Smooth muscle cell (in vitro differentiated cells): ENCODE results near the gene UNC5C. TPM values are rescaled to one million over a fixed set of nuclear protein-coding genes. Genes with fewer than 3 reads are reported as not detected.

Experiments used
- DNase-seq: peaks from one replicate; lab custom pipeline; 2025; ENCODE audit not compliant: unreplicated experiment; lab: John Stamatoyannopoulos, UW
- H2AFZ ChIP-seq: fragments of 200-600 bp; sonication (generic); 2 replicates; pipeline ENCODE4 v1.6.0; 2016; ENCODE audit warnings: antibody characterized with exemption, low read depth, mild to moderate bottlenecking
- H3F3A ChIP-seq: fragments of 200-600 bp; sonication (generic); 2 replicates; pipeline ENCODE4 v1.6.0; 2017; ENCODE audit warnings: antibody characterized with exemption, low read depth
- H3K27ac ChIP-seq: fragments of 200-600 bp; sonication (generic); 2 replicates; pipeline ENCODE4 v1.5.1; 2016; ENCODE audit warnings: low read depth, mild to moderate bottlenecking
- H3K27me3 ChIP-seq: fragments of 200-600 bp; sonication (generic); 2 replicates; pipeline ENCODE4 v1.6.1; 2016; ENCODE audit warnings: low read depth, mild to moderate bottlenecking
- H3K36me3 ChIP-seq: fragments of 200-600 bp; sonication (generic); 2 replicates; pipeline ENCODE4 v1.5.1; 2016; ENCODE audit warnings: low read depth
- H3K4me1 ChIP-seq: fragments of 200-600 bp; sonication (generic); 2 replicates; pipeline ENCODE4 v1.5.1; 2016; ENCODE audit warnings: low read depth
- H3K4me2 ChIP-seq: fragments of 200-600 bp; sonication (generic); 2 replicates; pipeline ENCODE4 v1.6.0; 2016; ENCODE audit warnings: mild to moderate bottlenecking
- H3K4me3 ChIP-seq: fragments of 200-600 bp; sonication (generic); 2 replicates; pipeline ENCODE4 v1.5.1; 2016; ENCODE audit warnings: mild to moderate bottlenecking
- H3K79me2 ChIP-seq: fragments of 200-600 bp; sonication (generic); 2 replicates; pipeline ENCODE4 v1.6.0; 2016; ENCODE audit warnings: low read depth, mild to moderate bottlenecking
- H3K9ac ChIP-seq: fragments of 200-600 bp; sonication (generic); 2 replicates; pipeline ENCODE4 v1.6.0; 2016; ENCODE audit warnings: low read depth
- H3K9me3 ChIP-seq: fragments of 200-600 bp; sonication (generic); replicated peaks from 2 replicates; pipeline ENCODE4 v1.5.1; 2016; ENCODE audit warnings: low read depth
- H4K20me1 ChIP-seq: fragments of 200-600 bp; sonication (generic); 2 replicates; pipeline ENCODE4 v1.6.0; 2016; ENCODE audit warnings: low read depth
- CTCF ChIP-seq: fragments of 200-600 bp; sonication (generic); IDR thresholded peaks from 2 replicates; pipeline ENCODE4 v1.5.1; 2017; ENCODE audit warnings: borderline replicate concordance, mild to moderate bottlenecking, antibody characterized with exemption; ENCODE audit not compliant: insufficient read depth, poor library complexity, severe bottlenecking
- WGBS: methylation state at CpG from one replicate; pipeline ENCODE4 v1.1.7; 2016; ENCODE audit warnings: low lambda C conversion rate; 5-methylcytosine and 5-hydroxymethylcytosine counted together
- polyA plus RNA-seq: library from polyadenylated mRNA; unstranded; fragments of >200 nt; fragmentation: Nextera tagmentation; extraction: Ambion mirVana; gene quantifications from 2 replicates; pipeline ENCODE4 v1.2.1, GENCODE V29; 2016
- total RNA-seq: library from RNA; depleted of rRNA; stranded (reverse); fragments of >200 nt; gene quantifications from 2 replicates; pipeline ENCODE4 v1.2.3, GENCODE V29; 2014

The UNC5C gene
- total and polyA plus RNA-seq, 2 experiments from 2014 or later: 2.0 to 15.6 TPM

GRCh38 chr4:95265814-95266740 is 282.7 kb downstream of the UNC5C start:
- Histone ChIP-seq H3K9me3 (no peaks in the 10 kb centered on the region), H3K36me3 (no peaks in the 10 kb centered on the region), H3K4me3 (no peak overlapping the region), H3K79me2 (no peaks in the 10 kb centered on the region), H3K4me1 (peaks cover 7% of the 10 kb centered on the region), H3K27me3 (no peaks in the 10 kb centered on the region), H3F3A (no peaks in the 10 kb centered on the region), H3K4me2 (peak overlapping the region; percentile 72), H3K9ac (peak overlapping the region; percentile 64), H2AFZ (no peak overlapping the region), H3K27ac (peak overlapping the region; percentile 85), H4K20me1 (no peaks in the 10 kb centered on the region)
- no peak for TF ChIP-seq CTCF
- no peak for DNase-seq
- 72% methylated on average over 5 of the region's 5 CpGs for WGBS

GRCh38 chr4:95264843-95265242 is 283.9 kb downstream of the UNC5C start:
- Histone ChIP-seq H3K9ac (no peak overlapping the region), H3K4me3 (no peak overlapping the region), H3K4me1 (peaks cover 7% of the 10 kb centered on the region), H3K4me2 (no peak overlapping the region), H3K27ac (no peak overlapping the region), H3K79me2 (no peaks in the 10 kb centered on the region), H3K9me3 (no peaks in the 10 kb centered on the region), H3K27me3 (no peaks in the 10 kb centered on the region), H3F3A (no peaks in the 10 kb centered on the region), H2AFZ (no peak overlapping the region), H4K20me1 (no peaks in the 10 kb centered on the region), H3K36me3 (no peaks in the 10 kb centered on the region)
- no peak for TF ChIP-seq CTCF
- WGBS: 100% methylated on average over 2 of the region's 2 CpGs
- DNase-seq: no peak

- TF ChIP-seq CTCF: no peak
- Histone ChIP-seq H3K36me3 (no peaks in the 10 kb centered on the region), H3F3A (no peaks in the 10 kb centered on the region), H3K4me1 (peaks cover 7% of the 10 kb centered on the region), H2AFZ (no peak overlapping the region), H3K79me2 (no peaks in the 10 kb centered on the region), H3K9ac (no peak overlapping the region), H3K4me2 (no peak overlapping the region), H3K27me3 (no peaks in the 10 kb centered on the region), H3K9me3 (no peaks in the 10 kb centered on the region), H3K4me3 (no peak overlapping the region), H3K27ac (no peak overlapping the region), H4K20me1 (no peaks in the 10 kb centered on the region)
- 88% methylated on average over 1 of the region's 1 CpG for WGBS
- DNase-seq: no peak
Observed at GRCh38 chr4:95263960-95264359, 284.8 kb downstream of the UNC5C start.

GRCh38 chr4:95263391-95263790 is 285.4 kb downstream of the UNC5C start:
- Histone ChIP-seq H3K4me1 (peaks cover 7% of the 10 kb centered on the region), H2AFZ (no peak overlapping the region), H3K9ac (no peak overlapping the region), H3K4me2 (no peak overlapping the region), H3K9me3 (no peaks in the 10 kb centered on the region), H3K27me3 (no peaks in the 10 kb centered on the region), H3K27ac (no peak overlapping the region), H4K20me1 (no peaks in the 10 kb centered on the region), H3F3A (no peaks in the 10 kb centered on the region), H3K36me3 (no peaks in the 10 kb centered on the region), H3K79me2 (no peaks in the 10 kb centered on the region), H3K4me3 (no peak overlapping the region)
- TF ChIP-seq CTCF: no peak
- no peak for DNase-seq
